Parathyroid adenoma (tissue), 2 donors: Measurements from ENCODE around the gene COLEC12.

Experiments
- H2AFZ ChIP-seq: fragments of 300-600 bp; sonication (generic); one replicate; pipeline ENCODE4 v1.7.0; 2017; ENCODE audit warnings: antibody characterized with exemption, mild to moderate bottlenecking
- H3K27ac ChIP-seq: fragments of 300-600 bp; sonication (generic); one replicate; pipeline ENCODE4 v1.7.0; 2017
- H3K27me3 ChIP-seq: fragments of 300-600 bp; sonication (generic); one replicate; pipeline ENCODE4 v1.7.0; 2017; ENCODE audit warnings: low read length; ENCODE audit not compliant: control insufficient read depth, insufficient read depth
- H3K36me3 ChIP-seq: fragments of 300-600 bp; sonication (generic); one replicate; pipeline ENCODE4 v1.7.0; 2017; ENCODE audit warnings: low read length; ENCODE audit not compliant: control insufficient read depth, insufficient read depth
- H3K4me1 ChIP-seq: fragments of 300-600 bp; sonication (generic); one replicate; pipeline ENCODE4 v1.7.0; 2017; ENCODE audit warnings: control low read depth
- H3K4me2 ChIP-seq: fragments of 300-600 bp; sonication (generic); one replicate; pipeline ENCODE4 v1.7.0; 2017; ENCODE audit warnings: low read length
- H3K4me3 ChIP-seq: fragments of 300-600 bp; sonication (generic); one replicate; pipeline ENCODE4 v1.7.0; 2017; ENCODE audit warnings: low read depth, low read length
- H3K79me2 ChIP-seq: fragments of 300-600 bp; sonication (generic); one replicate; pipeline ENCODE4 v1.7.0; 2017; ENCODE audit warnings: control low read depth
- H3K9ac ChIP-seq: fragments of 300-600 bp; sonication (generic); one replicate; pipeline ENCODE4 v1.7.0; 2017; ENCODE audit warnings: mild to moderate bottlenecking
- H3K9me3 ChIP-seq: fragments of 300-600 bp; sonication (generic); one replicate; pipeline ENCODE4 v1.7.0; 2017; ENCODE audit warnings: low read length; ENCODE audit not compliant: control insufficient read depth
- TF ChIP-seq, protein P1 (sequence below): fragments of 300-600 bp; sonication (generic); IDR thresholded peaks from one replicate; pipeline ENCODE4 v1.7.0; 2017; ENCODE audit warnings: antibody characterized with exemption, mild to moderate bottlenecking
- donor health status: primary hyperparathyroidism.

COLEC12 gene

GRCh38 chr18:424071-424661, 76.3 kb downstream of the COLEC12 start:
- Histone ChIP-seq H3K27me3 (no peaks in the 10 kb centered on the region), H3K4me3 (no peak overlapping the region), H3K36me3 (no peaks in the 10 kb centered on the region), H3K4me1 (peaks cover 3% of the 10 kb centered on the region), H3K79me2 (no peaks in the 10 kb centered on the region), H3K9ac (no peak overlapping the region), H2AFZ (no peak overlapping the region), H3K9me3 (no peaks in the 10 kb centered on the region), H3K4me2 (no peak overlapping the region), H3K27ac (no peak overlapping the region)
- TF ChIP-seq, protein P1, sequence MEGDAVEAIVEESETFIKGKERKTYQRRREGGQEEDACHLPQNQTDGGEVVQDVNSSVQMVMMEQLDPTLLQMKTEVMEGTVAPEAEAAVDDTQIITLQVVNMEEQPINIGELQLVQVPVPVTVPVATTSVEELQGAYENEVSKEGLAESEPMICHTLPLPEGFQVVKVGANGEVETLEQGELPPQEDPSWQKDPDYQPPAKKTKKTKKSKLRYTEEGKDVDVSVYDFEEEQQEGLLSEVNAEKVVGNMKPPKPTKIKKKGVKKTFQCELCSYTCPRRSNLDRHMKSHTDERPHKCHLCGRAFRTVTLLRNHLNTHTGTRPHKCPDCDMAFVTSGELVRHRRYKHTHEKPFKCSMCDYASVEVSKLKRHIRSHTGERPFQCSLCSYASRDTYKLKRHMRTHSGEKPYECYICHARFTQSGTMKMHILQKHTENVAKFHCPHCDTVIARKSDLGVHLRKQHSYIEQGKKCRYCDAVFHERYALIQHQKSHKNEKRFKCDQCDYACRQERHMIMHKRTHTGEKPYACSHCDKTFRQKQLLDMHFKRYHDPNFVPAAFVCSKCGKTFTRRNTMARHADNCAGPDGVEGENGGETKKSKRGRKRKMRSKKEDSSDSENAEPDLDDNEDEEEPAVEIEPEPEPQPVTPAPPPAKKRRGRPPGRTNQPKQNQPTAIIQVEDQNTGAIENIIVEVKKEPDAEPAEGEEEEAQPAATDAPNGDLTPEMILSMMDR = no peak

- TF ChIP-seq, protein P1 = no peak
- Histone ChIP-seq H3K4me1 (peaks cover 3% of the 10 kb centered on the region), H3K27me3 (no peaks in the 10 kb centered on the region), H3K4me2 (no peak overlapping the region), H3K4me3 (no peak overlapping the region), H2AFZ (no peak overlapping the region), H3K79me2 (no peaks in the 10 kb centered on the region), H3K9ac (no peak overlapping the region), H3K36me3 (no peaks in the 10 kb centered on the region), H3K27ac (no peak overlapping the region), H3K9me3 (no peaks in the 10 kb centered on the region)
These were observed 77.5 kb downstream of the COLEC12 start for GRCh38 chr18:422966-423365.

DNA sequence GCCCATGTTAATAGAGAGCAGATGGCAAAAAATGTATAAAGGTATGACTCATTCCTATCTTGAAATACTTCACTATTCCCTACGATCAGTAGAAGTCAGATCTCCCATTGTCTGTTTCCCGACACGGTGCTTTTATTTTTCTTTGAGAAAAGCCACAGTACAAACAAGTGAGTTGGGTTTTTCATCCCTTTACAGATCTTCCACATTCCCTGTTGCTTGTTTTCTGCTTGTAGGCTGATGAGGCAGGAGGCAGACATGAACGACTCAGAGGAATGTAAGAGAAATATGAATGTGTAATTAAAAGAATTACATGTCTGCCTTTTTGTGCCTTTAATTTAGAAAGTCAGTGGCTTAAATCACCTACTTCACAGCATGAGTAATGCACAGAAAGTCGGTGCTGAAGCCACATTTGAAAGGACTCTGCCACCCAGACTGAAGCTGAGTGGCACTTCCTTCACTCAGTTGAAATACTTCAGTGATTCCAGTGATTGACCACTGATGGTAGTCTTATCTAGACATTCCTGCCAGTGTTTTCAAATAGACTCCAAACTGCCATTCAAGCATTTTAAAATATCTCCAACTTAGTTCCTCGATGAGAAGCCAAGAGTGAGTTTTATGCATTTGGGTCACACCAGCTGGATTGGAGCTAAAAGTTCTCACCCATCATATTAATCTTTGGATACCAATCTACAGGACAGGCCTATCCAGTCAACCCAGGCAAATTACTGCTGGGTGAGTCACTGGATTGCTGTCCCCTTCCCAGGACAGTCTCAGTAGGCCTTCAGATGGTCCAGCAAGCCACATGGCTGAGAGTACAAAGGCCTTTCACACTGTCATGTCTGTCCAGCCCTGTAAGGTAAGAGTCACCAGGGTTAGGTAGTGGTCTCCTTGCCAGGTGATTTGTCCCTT, 79.0 kb downstream of the COLEC12 start:
- Histone ChIP-seq H2AFZ (peak overlapping the region; percentile 44), H3K4me3 (no peak overlapping the region), H3K36me3 (no peaks in the 10 kb centered on the region), H3K27ac (no peak overlapping the region), H3K4me1 (peaks cover 3% of the 10 kb centered on the region), H3K9ac (no peak overlapping the region), H3K9me3 (no peaks in the 10 kb centered on the region), H3K79me2 (no peaks in the 10 kb centered on the region), H3K4me2 (no peak overlapping the region), H3K27me3 (no peaks in the 10 kb centered on the region)
- TF ChIP-seq, protein P1 = no peak

DNA sequence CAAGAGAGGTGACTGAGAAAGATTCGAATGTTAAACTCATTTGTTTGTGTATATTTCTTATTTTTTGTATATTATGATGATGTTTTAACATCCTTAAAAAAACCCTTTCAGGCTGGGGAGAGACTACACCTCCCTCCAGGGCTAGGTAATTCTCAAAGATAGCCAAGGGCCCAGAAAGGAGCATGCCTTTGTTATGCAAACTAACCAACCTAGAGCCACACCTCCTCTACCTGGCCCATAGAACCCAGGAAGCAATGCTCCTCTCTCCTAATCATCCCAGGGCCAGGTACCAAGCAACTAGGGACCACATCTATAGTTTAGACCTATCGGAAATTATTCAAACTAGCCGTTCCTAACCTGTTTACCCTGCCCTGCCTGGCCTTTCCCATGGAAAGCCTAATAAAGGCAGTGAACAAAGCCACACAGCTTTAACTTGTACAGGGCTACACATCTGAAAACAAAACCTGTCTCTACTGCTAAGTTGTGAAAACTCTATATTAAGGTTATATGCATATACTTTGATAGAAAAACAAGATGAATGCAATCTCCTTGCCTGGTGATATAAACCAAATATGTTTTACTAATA, 79.7 kb downstream of the COLEC12 start:
- Histone ChIP-seq H3K4me2 (no peak overlapping the region), H2AFZ (no peak overlapping the region), H3K9me3 (no peaks in the 10 kb centered on the region), H3K9ac (no peak overlapping the region), H3K36me3 (no peaks in the 10 kb centered on the region), H3K27ac (no peak overlapping the region), H3K4me3 (no peak overlapping the region), H3K27me3 (no peaks in the 10 kb centered on the region), H3K79me2 (no peaks in the 10 kb centered on the region), H3K4me1 (peaks cover 3% of the 10 kb centered on the region)
- TF ChIP-seq, protein P1 = no peak
